NCI-H345 treated with DMSO at 0.1 percent for 48 hours (cell line): Measurements from ENCODE around the gene SKI.

Experiments used
- DNase-seq: peaks from one replicate; lab custom pipeline; 2025; ENCODE audit not compliant: unreplicated experiment; lab: John Stamatoyannopoulos, UW

Gene SKI

GRCh38 chr1:2229911-2230731, 2.0 kb downstream of the SKI start:
- DNase-seq = no peak

GRCh38 chr1:2230781-2231531, 2.8 kb downstream of the SKI start:
- no peak for DNase-seq

GRCh38 chr1:2231532-2232254, 3.6 kb downstream of the SKI start:
- DNase-seq = no peak

- no peak for DNase-seq
Observed at GRCh38 chr1:2232255-2232915, 4.3 kb downstream of the SKI start.

GRCh38 chr1:2232916-2233438, 4.9 kb downstream of the SKI start:
- no peak for DNase-seq

GRCh38 chr1:2233468-2233867, 5.3 kb downstream of the SKI start:
- no peak for DNase-seq

- no peak for DNase-seq
Observed at GRCh38 chr1:2233997-2234761, 6.1 kb downstream of the SKI start.

GRCh38 chr1:2234762-2235113, 6.6 kb downstream of the SKI start:
- DNase-seq = no peak

- DNase-seq = no peak
Observed at GRCh38 chr1:2235300-2235998, 7.3 kb downstream of the SKI start.

GRCh38 chr1:2236695-2237677, 8.9 kb downstream of the SKI start:
- no peak for DNase-seq

- DNase-seq = no peak
Observed at GRCh38 chr1:2237773-2238172, 9.7 kb downstream of the SKI start.

GRCh38 chr1:2238361-2239012, 10.4 kb downstream of the SKI start:
- no peak for DNase-seq

GRCh38 chr1:2239013-2239370, 10.9 kb downstream of the SKI start:
- no peak for DNase-seq

GRCh38 chr1:2239384-2239985, 11.4 kb downstream of the SKI start:
- no peak for DNase-seq

GRCh38 chr1:2240270-2241156, 12.4 kb downstream of the SKI start:
- DNase-seq = no peak

GRCh38 chr1:2241820-2242219, 13.7 kb downstream of the SKI start:
- DNase-seq = no peak
